Islet of Langerhans (tissue), 1 donor: ENCODE data around the gene RBM20.
A peak's percentile ranks its signal among the peaks of the same experiment; 100 is the strongest.
"Not testable (repeated sequence)": the region's sequence is repeated elsewhere in the genome, so short reads cannot be mapped to it uniquely, and the experiment has no call there.

Experiments used
- FAIRE-seq: peaks from one replicate; lab custom pipeline; 2011; peaks lifted over from hg19 to GRCh38; lab: Jason Lieb, UNC

Gene RBM20

DNA sequence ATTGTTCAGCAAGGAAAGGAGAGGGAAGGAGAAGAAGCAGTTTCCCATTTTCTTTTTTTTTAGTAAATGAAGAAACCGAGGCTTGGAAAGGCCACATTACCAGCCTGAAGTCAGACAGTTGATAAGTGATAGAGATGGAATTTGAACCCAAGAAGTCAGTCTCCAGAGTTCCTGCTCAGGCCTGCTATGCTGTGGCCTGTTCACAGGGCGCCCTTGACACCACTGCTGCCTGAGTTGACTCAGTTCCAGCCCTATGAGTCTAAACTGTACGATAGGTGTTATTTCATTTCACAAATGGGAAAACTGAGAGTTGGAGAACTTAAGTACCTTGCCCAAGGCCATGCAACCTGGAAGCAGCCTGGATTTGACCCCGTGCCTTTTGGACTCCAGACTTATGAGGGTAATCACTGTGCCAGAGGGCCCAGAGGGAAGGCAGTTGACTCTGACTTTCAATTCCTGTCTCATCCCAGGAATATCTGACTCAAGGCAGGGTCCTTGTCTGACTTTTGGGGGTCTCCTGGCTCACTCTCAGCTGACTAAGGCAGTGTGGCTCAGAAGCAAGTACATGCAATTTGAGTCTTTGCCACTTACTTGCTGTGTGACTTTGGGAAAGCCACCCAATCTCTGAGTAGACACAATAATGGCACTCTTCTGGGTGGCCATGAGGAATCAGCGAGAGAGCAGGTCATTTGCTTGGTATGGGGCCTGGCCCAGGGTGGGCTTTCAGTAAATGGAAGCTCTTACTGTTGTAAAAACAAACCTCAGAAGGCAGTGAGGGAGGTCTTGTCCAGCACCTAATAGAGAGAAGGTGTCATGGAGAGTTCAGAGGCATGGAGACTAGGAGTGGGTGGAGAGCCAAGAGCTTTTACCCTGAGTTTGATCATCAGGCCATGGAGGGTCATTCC is 17.9 kb upstream of the RBM20 start:
- FAIRE-seq = no peak

DNA sequence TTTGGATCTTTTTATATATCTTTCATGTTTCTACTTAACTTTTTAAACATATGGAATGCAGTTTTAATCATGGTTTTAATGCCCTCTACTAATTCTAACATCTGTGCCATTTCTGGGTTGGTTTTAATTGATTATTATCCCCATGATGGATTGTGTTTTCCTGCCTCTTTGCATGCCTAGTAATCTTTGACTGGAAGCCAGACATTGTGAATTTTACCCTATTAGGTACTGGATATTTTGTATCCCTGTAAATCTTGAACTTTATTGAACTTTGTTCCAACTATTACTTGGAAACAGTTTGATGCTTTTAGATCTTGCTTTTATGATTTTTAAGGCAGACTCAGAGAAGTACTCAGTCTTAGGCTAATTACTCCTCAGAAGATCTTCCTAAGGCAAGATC is 16.0 kb upstream of the RBM20 start:
- no peak for FAIRE-seq

GRCh38 chr10:110629680-110630191 is 14.4 kb upstream of the RBM20 start:
- no peak for FAIRE-seq

DNA sequence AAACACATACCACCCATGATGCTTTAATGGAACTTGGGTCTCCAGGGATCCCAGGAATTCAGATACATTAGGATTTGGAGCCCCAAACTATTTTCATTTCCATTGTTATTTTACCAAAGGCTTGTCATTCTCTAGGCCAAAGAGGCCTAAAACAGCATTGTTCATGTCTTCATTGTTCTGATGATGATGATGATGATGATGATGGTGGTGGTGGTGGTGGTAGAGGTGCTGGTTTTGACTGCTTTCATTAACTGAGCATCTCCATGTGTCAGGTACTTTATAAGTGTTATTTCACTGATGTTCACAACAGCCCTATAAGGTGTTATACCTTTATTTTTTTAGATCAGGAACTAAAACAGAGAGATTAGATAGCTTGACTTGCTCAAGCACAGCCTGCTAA is 12.2 kb upstream of the RBM20 start:
- no peak for FAIRE-seq

DNA sequence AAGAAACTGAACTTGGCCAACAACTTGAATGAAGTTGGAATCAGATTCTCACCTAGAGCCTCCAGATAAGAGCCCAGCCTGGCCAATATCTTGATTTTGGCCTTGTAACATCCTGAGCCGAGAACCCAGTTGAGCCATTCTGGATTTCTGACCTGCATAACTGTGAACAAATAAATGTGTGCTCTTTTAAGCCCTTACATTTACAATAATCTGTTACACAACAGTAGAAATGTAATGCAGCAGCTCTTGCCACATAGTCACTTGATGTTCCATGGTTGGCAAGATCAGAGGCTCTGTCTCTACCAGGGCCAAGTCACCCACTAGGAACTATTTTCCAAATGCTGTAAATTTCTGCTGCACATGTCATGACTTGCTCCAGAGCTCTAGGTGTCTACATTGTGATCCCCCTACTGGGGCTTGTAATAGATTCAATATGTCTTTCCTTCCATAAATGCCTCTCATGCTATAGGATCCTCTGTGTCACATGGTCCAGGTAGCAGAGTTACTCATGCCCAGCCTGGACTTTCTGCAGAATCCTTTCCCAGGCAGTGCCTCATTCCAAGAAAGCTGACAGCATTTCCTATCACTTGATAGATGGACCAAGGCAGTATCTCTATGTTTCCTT is 11.4 kb upstream of the RBM20 start:
- FAIRE-seq = no peak

DNA sequence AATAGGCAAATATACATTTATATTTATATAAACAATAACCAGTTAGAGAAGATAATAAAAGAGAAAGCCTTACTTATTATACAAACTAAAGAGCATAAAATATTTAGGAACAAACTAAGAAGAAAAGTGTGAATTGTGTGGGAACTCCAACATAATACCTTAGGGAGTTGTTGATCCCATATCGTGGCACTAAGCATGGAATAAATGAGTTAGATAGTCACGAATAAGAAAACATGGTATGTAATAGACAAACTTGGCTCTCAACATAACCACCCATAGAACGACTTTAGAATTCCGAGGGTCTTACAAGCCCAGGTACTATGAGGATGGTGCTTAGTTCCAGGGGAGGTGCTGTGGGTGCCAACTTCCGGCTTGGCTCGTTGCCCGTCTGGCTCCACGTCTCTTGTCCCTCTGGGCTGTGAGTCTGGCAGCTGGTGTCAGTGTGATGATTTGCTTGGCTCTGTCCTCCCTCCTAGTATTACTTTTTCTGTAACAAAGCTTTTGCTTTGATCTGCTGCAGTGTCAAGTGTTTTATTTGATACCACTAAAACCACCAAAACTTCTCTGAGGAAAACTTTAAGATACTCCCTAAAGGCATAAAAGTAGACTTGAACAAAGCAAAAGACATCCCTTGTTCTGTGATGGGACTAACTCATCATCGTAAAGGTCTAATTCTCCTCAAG is 9.5 kb upstream of the RBM20 start:
- FAIRE-seq = no peak

DNA sequence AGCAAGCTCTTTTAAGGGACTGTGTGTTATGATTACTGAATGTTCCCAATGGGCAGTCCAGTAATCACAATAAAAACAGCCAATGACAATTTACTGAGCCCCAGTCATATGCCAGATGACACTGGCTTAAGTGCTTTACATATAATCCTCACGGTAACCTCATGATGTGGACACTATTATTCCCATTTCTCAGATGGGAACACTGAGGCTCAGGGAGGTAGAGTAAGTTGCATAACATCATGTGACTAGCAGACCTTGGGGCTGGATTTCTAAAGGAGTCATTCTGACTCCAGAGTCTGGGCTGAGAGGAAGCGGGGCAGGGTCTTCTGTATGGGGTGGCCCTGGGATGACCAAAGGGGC is 7.6 kb upstream of the RBM20 start:
- no peak for FAIRE-seq

- no peak for FAIRE-seq
Observed at GRCh38 chr10:110636932-110637557, 7.1 kb upstream of the RBM20 start.

- FAIRE-seq = no peak
Observed at GRCh38 chr10:110637558-110638053, 6.5 kb upstream of the RBM20 start.

- no peak for FAIRE-seq
Observed at GRCh38 chr10:110638319-110638718, 5.8 kb upstream of the RBM20 start.

DNA sequence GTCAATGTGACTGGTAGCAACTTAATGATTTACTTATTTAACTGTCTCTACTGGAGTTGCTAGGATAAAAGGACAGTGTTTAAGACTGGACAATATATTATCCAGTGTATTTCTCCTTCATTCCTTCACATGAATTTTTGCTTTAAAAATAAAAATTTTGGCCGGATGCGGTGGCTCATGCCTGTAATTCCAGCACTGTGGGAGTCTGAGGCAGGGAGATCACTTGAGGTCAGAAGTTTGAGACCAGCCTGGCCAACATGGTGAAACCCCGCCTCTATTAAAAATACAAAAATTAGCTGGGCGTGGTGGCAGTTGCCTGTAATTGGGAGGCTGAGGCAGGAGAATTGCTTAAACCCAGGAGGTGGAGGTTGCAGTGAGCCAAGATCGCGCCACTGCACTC is 5.1 kb upstream of the RBM20 start:
- FAIRE-seq = not testable (repeated sequence)

GRCh38 chr10:110639858-110640257 is 4.3 kb upstream of the RBM20 start:
- not testable (repeated sequence) for FAIRE-seq

DNA sequence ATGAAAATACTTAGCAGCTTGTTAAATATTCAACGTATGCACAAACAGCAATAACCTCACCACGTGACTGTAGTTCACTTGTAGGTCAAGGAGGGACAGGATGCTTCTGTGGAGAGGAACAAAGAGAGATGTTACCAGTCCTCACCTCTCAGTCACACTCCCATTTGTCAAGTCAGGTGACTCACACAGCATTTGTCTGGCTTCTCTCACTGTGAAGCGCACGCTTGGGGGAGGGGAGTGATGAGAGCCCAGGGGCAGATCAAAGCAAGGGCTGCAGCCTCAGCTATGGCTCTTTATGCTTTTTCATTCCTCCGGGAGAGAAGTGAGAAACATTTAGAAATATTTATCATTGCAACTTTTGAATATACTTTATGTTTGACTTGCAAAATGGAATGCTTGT is 2.9 kb upstream of the RBM20 start:
- FAIRE-seq = no peak

- FAIRE-seq = no peak
Observed at GRCh38 chr10:110642204-110643034, 1.7 kb upstream of the RBM20 start.

- no peak for FAIRE-seq
Observed at GRCh38 chr10:110643035-110643652, 992 bp upstream of the RBM20 start.

DNA sequence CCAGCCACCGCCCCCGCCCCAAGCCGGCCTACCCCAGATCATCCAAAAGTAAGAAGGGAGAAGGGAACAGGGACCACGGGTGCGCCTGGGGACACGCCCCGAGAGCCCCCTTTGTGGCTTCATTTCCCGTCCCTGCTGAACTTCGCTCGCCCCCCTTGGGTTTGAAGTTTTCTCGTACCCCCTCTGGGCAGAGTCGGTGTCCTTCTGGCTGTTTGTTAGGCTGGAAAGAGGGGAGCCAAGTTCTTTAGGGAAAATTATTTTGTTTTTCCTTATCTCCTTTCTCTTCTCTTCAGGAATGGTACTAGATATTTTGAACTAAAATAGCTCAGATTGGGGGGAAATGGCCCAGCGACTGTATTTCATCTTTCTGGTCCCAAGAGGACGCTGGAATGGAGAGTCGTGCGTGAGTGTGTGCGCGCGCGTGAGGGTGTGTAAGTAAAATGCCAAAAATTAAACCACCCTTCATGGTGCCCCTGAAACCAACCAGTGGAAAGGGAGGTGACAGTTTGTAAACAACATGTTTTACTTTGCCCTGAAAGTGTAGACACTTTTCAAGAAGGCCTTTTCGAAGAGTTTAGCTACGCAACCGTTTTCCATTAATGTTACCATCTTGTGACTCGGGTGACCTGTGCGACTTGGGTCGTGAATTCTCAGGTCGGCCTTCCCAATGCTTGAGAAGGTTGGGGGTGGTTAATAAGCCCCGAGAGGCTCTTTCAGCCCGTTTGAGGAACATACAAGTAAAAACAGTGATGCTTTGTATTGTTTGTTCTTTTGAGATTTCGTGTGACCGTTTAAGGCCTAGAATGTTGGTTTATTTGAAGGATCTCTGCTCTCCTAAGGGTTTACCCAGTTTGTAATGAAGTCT is 694 bp downstream of the RBM20 start:
- FAIRE-seq = no peak

DNA sequence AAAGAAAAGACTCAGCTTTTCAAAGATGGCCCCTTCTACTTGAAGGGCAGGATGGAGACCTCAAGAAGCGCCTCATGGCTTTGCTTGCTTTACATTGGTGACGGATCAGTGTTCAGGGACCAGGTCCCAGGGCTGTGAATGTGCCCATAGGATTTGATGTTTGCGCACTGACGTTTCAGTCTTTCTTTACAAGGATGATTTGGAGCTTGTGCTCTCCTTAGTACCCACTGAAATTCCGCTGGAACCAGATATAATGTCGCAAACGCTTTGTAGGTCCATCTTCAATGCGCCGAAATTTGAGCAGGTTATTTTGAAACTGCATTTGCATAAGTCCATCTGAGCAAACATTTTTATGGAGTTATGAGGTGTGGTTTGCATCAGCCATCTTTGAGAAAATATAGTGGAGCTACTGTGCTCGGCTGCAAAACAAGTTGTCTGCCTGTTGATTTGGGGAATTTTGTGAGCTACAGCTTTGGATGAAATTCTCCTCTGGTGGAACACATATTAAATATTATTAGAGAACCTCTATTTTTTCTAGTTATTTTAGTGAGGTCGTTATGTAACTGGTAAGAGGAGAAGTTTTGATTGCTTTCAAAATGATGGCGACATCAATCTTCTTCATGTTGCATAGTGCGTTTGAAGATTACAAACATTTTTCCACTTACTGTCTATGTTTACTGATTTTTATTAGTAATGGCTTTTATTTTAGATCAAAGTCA is 2.4 kb downstream of the RBM20 start:
- peak; percentile 56 for FAIRE-seq

DNA sequence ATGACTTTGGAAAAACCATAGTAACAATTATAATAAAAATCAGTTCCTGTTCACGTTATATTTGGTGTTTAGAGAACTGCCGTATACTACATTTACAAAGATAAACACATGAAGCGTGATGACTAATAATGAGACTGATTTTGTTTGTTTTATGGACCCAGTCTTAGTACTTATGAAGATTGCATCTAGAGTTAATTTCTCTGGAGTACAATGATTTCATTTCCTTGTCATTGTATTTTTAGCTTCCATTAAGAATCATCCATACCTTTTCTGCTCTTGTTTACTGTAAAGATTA is 2.9 kb downstream of the RBM20 start:
- FAIRE-seq = no peak

DNA sequence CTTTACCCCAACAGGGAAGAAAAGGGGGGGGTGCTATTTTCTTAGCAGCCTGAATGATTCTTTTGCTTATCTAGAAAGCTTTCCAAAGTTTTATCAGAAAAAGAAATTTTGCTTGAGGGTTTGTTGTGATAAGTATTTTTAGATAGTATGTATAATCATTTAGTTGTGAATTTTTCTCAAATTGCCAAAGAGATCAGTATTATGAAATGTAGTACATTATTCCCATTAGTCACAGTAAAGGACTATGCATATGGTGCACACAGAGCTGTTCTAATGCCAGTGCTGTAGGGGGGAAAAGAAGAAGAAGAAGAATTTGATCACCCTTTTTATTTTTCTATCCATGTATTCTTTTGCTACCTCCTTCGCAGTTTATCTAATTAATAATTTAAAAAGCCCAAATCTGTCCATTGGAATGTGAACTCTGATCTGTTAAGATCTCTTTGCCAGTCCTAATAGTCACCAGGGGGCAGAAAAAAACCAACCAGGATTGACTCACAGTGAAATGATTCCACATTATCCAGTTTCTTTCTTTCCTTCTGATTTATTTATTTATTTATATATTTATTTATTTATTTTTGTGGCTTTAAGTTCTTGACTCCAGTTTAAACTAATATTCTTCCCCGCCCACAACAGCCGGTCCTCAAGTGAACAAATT is 4.7 kb downstream of the RBM20 start:
- FAIRE-seq = no peak
